Medulla oblongata (tissue), 1 donor: ENCODE measurements around the gene NBEAL2.
A peak's percentile ranks its signal among the peaks of the same experiment; 100 is the strongest.

Experiments
- DNase-seq: peaks from one replicate; pipeline ENCODE4 v3.0.0-alpha.2; 2015; ENCODE audit errors: extremely low spot score

NBEAL2 gene

GRCh38 chr3:46986055-46986730 lies 6.7 kb downstream of the NBEAL2 start:
- DNase-seq: no peak

GRCh38 chr3:46986782-46987310 lies 7.4 kb downstream of the NBEAL2 start:
- DNase-seq: no peak

- DNase-seq: no peak
Measured at GRCh38 chr3:46987319-46987742, 7.9 kb downstream of the NBEAL2 start.

- peak; percentile 30 for DNase-seq
Measured at GRCh38 chr3:46987743-46988401, 8.4 kb downstream of the NBEAL2 start.

GRCh38 chr3:46988616-46989015 lies 9.2 kb downstream of the NBEAL2 start:
- DNase-seq: no peak

- DNase-seq: no peak
Measured at GRCh38 chr3:46989146-46989810, 9.8 kb downstream of the NBEAL2 start.

- DNase-seq: peak; percentile 58
Measured at GRCh38 chr3:46990573-46991374, 11.3 kb downstream of the NBEAL2 start.

GRCh38 chr3:46991406-46992165 lies 12.1 kb downstream of the NBEAL2 start:
- DNase-seq: no peak

GRCh38 chr3:46992231-46992630 lies 12.8 kb downstream of the NBEAL2 start:
- no peak for DNase-seq

GRCh38 chr3:46993292-46993691 lies 13.8 kb downstream of the NBEAL2 start:
- no peak for DNase-seq

- no peak for DNase-seq
Measured at GRCh38 chr3:46993986-46994385, 14.5 kb downstream of the NBEAL2 start.

- DNase-seq: no peak
Measured at GRCh38 chr3:46994801-46995731, 15.6 kb downstream of the NBEAL2 start.

- no peak for DNase-seq
Measured at GRCh38 chr3:46995901-46996562, 16.6 kb downstream of the NBEAL2 start.

GRCh38 chr3:46996689-46997452 lies 17.4 kb downstream of the NBEAL2 start:
- DNase-seq: no peak

GRCh38 chr3:46997453-46998091 lies 18.1 kb downstream of the NBEAL2 start:
- no peak for DNase-seq

- peak; percentile 36 for DNase-seq
Measured at GRCh38 chr3:46998121-46998851, 18.8 kb downstream of the NBEAL2 start.

GRCh38 chr3:46998852-46999515 lies 19.5 kb downstream of the NBEAL2 start:
- no peak for DNase-seq
